NCI-H460 (cell line): ENCODE data around the gene TMEM131. TPM values are rescaled to one million over a fixed set of nuclear protein-coding genes. Genes with fewer than 3 reads are reported as not detected.
"Not testable (repeated sequence)": the region's sequence is repeated elsewhere in the genome, so short reads cannot be mapped to it uniquely, and the experiment has no call there.

Experiments used
- DNase-seq: peaks from one replicate; pipeline ENCODE4 v3.0.0-alpha.2; 2016; ENCODE audit warnings: low read depth; ENCODE audit errors: extremely low read depth
- total RNA-seq: library from RNA; depleted of rRNA; stranded (reverse); fragments of >200 nt; shearing (Covaris generic); gene quantifications from 2 replicates; pipeline ENCODE4 v1.2.3, GENCODE V29; 2014

The TMEM131 gene
- total RNA-seq, 1 experiment from 2014 or later: 23.9 TPM

- DNase-seq: peak; percentile 80
Measured at GRCh38 chr2:97870396-97870843, 125.3 kb downstream of the TMEM131 start.

GRCh38 chr2:97869722-97870346 is 125.9 kb downstream of the TMEM131 start:
- DNase-seq: no peak

GRCh38 chr2:97868986-97869721 is 126.6 kb downstream of the TMEM131 start:
- peak; percentile 92 for DNase-seq

- no peak for DNase-seq
Measured at GRCh38 chr2:97863829-97864228, 131.9 kb downstream of the TMEM131 start.

- no peak for DNase-seq
Measured at GRCh38 chr2:97861177-97861576, 134.6 kb downstream of the TMEM131 start.

- DNase-seq: no peak
Measured at GRCh38 chr2:97858442-97858841, 137.3 kb downstream of the TMEM131 start.

- no peak for DNase-seq
Measured at GRCh38 chr2:97857553-97857952, 138.2 kb downstream of the TMEM131 start.

- not testable (repeated sequence) for DNase-seq
Measured at GRCh38 chr2:97853057-97853456, 142.7 kb downstream of the TMEM131 start.

GRCh38 chr2:97851172-97851571 is 144.6 kb downstream of the TMEM131 start:
- DNase-seq: no peak

GRCh38 chr2:97849881-97850528 is 145.7 kb downstream of the TMEM131 start:
- no peak for DNase-seq

- DNase-seq: no peak
Measured at GRCh38 chr2:97848306-97848705, 147.4 kb downstream of the TMEM131 start.

- DNase-seq: not testable (repeated sequence)
Measured at GRCh38 chr2:97846716-97847115, 149.0 kb downstream of the TMEM131 start.

GRCh38 chr2:97845818-97846217 is 149.9 kb downstream of the TMEM131 start:
- DNase-seq: no peak

GRCh38 chr2:97845133-97845532 is 150.6 kb downstream of the TMEM131 start:
- no peak for DNase-seq

GRCh38 chr2:97844311-97844859 is 151.4 kb downstream of the TMEM131 start:
- no peak for DNase-seq

- no peak for DNase-seq
Measured at GRCh38 chr2:97840198-97840597, 155.6 kb downstream of the TMEM131 start.

GRCh38 chr2:97834610-97835009 is 161.1 kb downstream of the TMEM131 start:
- DNase-seq: no peak

- DNase-seq: no peak
Measured at GRCh38 chr2:97831121-97831520, 164.6 kb downstream of the TMEM131 start.

GRCh38 chr2:97829255-97829654 is 166.5 kb downstream of the TMEM131 start:
- not testable (repeated sequence) for DNase-seq

- DNase-seq: not testable (repeated sequence)
Measured at GRCh38 chr2:97827013-97827412, 168.7 kb downstream of the TMEM131 start.

GRCh38 chr2:97826266-97826847 is 169.4 kb downstream of the TMEM131 start:
- not testable (repeated sequence) for DNase-seq
